GM12878 (cell line): ENCODE data around the gene THYN1. TPM values are rescaled to one million over a fixed set of nuclear protein-coding genes. Genes with fewer than 3 reads are reported as not detected.

Source experiments
- ATF2 ChIP-seq: IDR thresholded peaks from 2 replicates; pipeline ENCODE4 v1.6.1; 2012; ENCODE audit warnings: low read length, inconsistent platforms
- E2F8 ChIP-seq: fragments of 450-650 bp; IDR thresholded peaks from 2 replicates; pipeline ENCODE4 v1.6.1; 2018; ENCODE audit warnings: mild to moderate bottlenecking, low read depth, moderate library complexity; ENCODE audit not compliant: partially characterized antibody
- EZH2 ChIP-seq: IDR thresholded peaks from 2 replicates; pipeline ENCODE4 v1.6.1; 2012; ENCODE audit warnings: low read depth, mild to moderate bottlenecking, control low read depth, inconsistent platforms, low read length, borderline replicate concordance; ENCODE audit not compliant: control insufficient read depth
- MYB ChIP-seq: fragments of 150-350 bp; IDR thresholded peaks from 2 replicates; pipeline ENCODE4 v1.6.1; 2014; ENCODE audit warnings: mild to moderate bottlenecking, low read depth, low read length, borderline replicate concordance
- NR2F1 ChIP-seq: fragments of 450-650 bp; conservative IDR thresholded peaks from 2 replicates; pipeline ENCODE4 v1.6.1; 2017; ENCODE audit warnings: mild to moderate bottlenecking
- POLR2A ChIP-seq: IDR thresholded peaks from 2 replicates; pipeline ENCODE4 v1.6.1; 2011; ENCODE audit warnings: low read depth, mild to moderate bottlenecking, low read length
- POLR2AphosphoS2 ChIP-seq: IDR thresholded peaks from 2 replicates; pipeline ENCODE4 v1.6.1; 2011; ENCODE audit warnings: low read depth, mild to moderate bottlenecking, low read length, improper control_type of control experiment, moderate library complexity
- RAD21 ChIP-seq: IDR thresholded peaks from 2 replicates; pipeline ENCODE4 v1.6.1; 2011; ENCODE audit warnings: mild to moderate bottlenecking, low read depth, low read length, moderate library complexity; ENCODE audit not compliant: insufficient read depth
- SIX5 ChIP-seq: IDR thresholded peaks from 2 replicates; pipeline ENCODE4 v1.6.1; 2011; ENCODE audit warnings: mild to moderate bottlenecking, low read depth, low read length, moderate library complexity; ENCODE audit not compliant: severe bottlenecking
- SMC3 ChIP-seq: IDR thresholded peaks from 2 replicates; pipeline ENCODE4 v1.6.1; 2011; ENCODE audit warnings: low read length, improper control_type of control experiment, borderline replicate concordance
- YBX1 ChIP-seq: fragments of 450-650 bp; IDR thresholded peaks from 2 replicates; pipeline ENCODE4 v1.6.1; 2016; ENCODE audit warnings: antibody characterized with exemption
- YY1 ChIP-seq: IDR thresholded peaks from 2 replicates; pipeline ENCODE4 v1.6.1; 2011; ENCODE audit warnings: low read depth, mild to moderate bottlenecking, low read length
- ZNF207 ChIP-seq: fragments of 450-650 bp; IDR thresholded peaks from 2 replicates; pipeline ENCODE4 v1.6.1; 2014; ENCODE audit warnings: antibody characterized with exemption, mild to moderate bottlenecking, borderline replicate concordance
- polyA plus RNA-seq, 11 experiments: library from polyadenylated mRNA; depleted of rRNA in 4 of 11; unstranded in 6 of 11; stranded (reverse) in 5 of 11; fragments of >200 nt; fragmentation: Nextera tagmentation in 4 of 11; fragmentation: Illumina TruSeq in 1 of 11; extraction: Ambion mirVana in 4 of 11; extraction: Trizol in 1 of 11; gene quantifications; 1 replicate in 1 of 11; 2 replicates in 10 of 11; pipeline versions ENCODE4 v1.2.1 to v1.2.3, GENCODE V29; 2011 to 2016; ENCODE audit warnings: inconsistent platforms in 2 of 11, missing spikeins in 2 of 11, low read depth in 1 of 11
- total RNA-seq, 4 experiments: library from RNA; depleted of rRNA in 3 of 4; stranded (reverse); fragments of >200 nt in 3 of 4; fragmentation: Illumina TruSeq in 1 of 4; extraction: Trizol in 1 of 4; gene quantifications; 2 replicates each; pipeline versions ENCODE4 v1.2.1 to v1.2.3, GENCODE V29; 2013 to 2021
- TF ChIP-seq, protein P1 (sequence below): IDR thresholded peaks from 2 replicates; pipeline ENCODE4 v1.6.1; 2012; ENCODE audit warnings: improper control_type of control experiment, low read depth, low read length; ENCODE audit not compliant: insufficient replicate concordance
- TF ChIP-seq, protein P2 (sequence below): IDR thresholded peaks from 2 replicates; pipeline ENCODE4 v1.6.1; 2011; ENCODE audit warnings: mild to moderate bottlenecking, low read depth, low read length, moderate library complexity; ENCODE audit not compliant: insufficient replicate concordance
- TF ChIP-seq, protein P3 (sequence below): fragments of 450-650 bp; IDR thresholded peaks from 2 replicates; pipeline ENCODE4 v1.6.1; 2017; ENCODE audit warnings: borderline replicate concordance
- TF ChIP-seq, protein P4 (sequence below): IDR thresholded peaks from 2 replicates; pipeline ENCODE4 v1.6.1; 2012; ENCODE audit warnings: low read depth, low read length, improper control_type of control experiment

The THYN1 gene
- total and polyA plus RNA-seq, 10 of the 15 experiments (the other 5 are each of a cell fraction or from before 2014, with no cell fraction given) = 45.7 to 221 (median 96.3) TPM

DNA sequence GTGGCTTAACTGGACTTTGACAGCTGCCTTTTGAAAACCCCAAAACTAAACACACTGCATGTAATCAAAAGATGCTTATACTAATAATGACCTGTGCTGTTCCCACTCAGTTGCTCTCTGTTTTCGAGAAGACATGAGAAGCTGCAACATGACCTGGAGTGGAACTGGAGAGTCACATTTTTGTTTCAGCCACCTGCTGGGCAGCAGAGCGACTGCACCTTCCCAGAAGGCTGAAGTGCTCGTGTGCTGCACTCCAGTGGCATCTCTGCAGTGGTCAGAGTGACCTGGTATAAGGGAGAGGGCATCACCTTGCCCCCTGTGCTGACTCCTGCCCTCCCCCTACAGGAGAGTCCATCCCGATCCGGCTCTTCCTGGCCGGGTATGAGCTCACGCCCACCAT lies 8.6 kb downstream of the THYN1 start (continued):
- TF ChIP-seq, protein P1, sequence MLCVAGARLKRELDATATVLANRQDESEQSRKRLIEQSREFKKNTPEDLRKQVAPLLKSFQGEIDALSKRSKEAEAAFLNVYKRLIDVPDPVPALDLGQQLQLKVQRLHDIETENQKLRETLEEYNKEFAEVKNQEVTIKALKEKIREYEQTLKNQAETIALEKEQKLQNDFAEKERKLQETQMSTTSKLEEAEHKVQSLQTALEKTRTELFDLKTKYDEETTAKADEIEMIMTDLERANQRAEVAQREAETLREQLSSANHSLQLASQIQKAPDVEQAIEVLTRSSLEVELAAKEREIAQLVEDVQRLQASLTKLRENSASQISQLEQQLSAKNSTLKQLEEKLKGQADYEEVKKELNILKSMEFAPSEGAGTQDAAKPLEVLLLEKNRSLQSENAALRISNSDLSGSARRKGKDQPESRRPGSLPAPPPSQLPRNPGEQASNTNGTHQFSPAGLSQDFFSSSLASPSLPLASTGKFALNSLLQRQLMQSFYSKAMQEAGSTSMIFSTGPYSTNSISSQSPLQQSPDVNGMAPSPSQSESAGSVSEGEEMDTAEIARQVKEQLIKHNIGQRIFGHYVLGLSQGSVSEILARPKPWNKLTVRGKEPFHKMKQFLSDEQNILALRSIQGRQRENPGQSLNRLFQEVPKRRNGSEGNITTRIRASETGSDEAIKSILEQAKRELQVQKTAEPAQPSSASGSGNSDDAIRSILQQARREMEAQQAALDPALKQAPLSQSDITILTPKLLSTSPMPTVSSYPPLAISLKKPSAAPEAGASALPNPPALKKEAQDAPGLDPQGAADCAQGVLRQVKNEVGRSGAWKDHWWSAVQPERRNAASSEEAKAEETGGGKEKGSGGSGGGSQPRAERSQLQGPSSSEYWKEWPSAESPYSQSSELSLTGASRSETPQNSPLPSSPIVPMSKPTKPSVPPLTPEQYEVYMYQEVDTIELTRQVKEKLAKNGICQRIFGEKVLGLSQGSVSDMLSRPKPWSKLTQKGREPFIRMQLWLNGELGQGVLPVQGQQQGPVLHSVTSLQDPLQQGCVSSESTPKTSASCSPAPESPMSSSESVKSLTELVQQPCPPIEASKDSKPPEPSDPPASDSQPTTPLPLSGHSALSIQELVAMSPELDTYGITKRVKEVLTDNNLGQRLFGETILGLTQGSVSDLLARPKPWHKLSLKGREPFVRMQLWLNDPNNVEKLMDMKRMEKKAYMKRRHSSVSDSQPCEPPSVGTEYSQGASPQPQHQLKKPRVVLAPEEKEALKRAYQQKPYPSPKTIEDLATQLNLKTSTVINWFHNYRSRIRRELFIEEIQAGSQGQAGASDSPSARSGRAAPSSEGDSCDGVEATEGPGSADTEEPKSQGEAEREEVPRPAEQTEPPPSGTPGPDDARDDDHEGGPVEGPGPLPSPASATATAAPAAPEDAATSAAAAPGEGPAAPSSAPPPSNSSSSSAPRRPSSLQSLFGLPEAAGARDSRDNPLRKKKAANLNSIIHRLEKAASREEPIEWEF = no peak
- TF ChIP-seq SMC3 (peak; percentile 67; the same call in 1 of the 2 replicates), EZH2 (no peak), NR2F1 (no peak), POLR2AphosphoS2 (no peak), YY1 (peak; percentile 55; the same call in 1 of the 2 replicates), ZNF207 (no peak), ATF2 (no peak), MYB (no peak), POLR2A (no peak), SIX5 (no peak), RAD21 (peak; percentile 68), E2F8 (no peak), YBX1 (no peak)
- TF ChIP-seq, protein P2, sequence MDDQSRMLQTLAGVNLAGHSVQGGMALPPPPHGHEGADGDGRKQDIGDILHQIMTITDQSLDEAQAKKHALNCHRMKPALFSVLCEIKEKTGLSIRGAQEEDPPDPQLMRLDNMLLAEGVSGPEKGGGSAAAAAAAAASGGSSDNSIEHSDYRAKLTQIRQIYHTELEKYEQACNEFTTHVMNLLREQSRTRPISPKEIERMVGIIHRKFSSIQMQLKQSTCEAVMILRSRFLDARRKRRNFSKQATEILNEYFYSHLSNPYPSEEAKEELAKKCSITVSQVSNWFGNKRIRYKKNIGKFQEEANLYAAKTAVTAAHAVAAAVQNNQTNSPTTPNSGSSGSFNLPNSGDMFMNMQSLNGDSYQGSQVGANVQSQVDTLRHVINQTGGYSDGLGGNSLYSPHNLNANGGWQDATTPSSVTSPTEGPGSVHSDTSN = no peak
- TF ChIP-seq, protein P3, sequence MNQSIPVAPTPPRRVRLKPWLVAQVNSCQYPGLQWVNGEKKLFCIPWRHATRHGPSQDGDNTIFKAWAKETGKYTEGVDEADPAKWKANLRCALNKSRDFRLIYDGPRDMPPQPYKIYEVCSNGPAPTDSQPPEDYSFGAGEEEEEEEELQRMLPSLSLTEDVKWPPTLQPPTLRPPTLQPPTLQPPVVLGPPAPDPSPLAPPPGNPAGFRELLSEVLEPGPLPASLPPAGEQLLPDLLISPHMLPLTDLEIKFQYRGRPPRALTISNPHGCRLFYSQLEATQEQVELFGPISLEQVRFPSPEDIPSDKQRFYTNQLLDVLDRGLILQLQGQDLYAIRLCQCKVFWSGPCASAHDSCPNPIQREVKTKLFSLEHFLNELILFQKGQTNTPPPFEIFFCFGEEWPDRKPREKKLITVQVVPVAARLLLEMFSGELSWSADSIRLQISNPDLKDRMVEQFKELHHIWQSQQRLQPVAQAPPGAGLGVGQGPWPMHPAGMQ = no peak
- TF ChIP-seq, protein P4, sequence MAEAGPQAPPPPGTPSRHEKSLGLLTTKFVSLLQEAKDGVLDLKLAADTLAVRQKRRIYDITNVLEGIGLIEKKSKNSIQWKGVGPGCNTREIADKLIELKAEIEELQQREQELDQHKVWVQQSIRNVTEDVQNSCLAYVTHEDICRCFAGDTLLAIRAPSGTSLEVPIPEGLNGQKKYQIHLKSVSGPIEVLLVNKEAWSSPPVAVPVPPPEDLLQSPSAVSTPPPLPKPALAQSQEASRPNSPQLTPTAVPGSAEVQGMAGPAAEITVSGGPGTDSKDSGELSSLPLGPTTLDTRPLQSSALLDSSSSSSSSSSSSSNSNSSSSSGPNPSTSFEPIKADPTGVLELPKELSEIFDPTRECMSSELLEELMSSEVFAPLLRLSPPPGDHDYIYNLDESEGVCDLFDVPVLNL = no peak
